Skeletal muscle satellite cell (primary cell): ENCODE data around the gene TP53TG5.

Source experiments
- H3K27me3 ChIP-seq: 2 replicates; pipeline ENCODE4 v1.7.0; 2013; ENCODE audit warnings: low read length; ENCODE audit not compliant: control insufficient read depth, insufficient read depth
- H3K36me3 ChIP-seq: 2 replicates; pipeline ENCODE4 v1.7.0; 2013; ENCODE audit warnings: mild to moderate bottlenecking, control low read depth, low read length; ENCODE audit not compliant: insufficient read depth
- H3K4me1 ChIP-seq: 2 replicates; pipeline ENCODE4 v1.7.0; 2013; ENCODE audit warnings: low read length; ENCODE audit not compliant: control insufficient read depth, insufficient read depth
- H3K4me2 ChIP-seq: 2 replicates; pipeline ENCODE4 v1.7.0; 2013; ENCODE audit warnings: mild to moderate bottlenecking, low read length
- H3K4me3 ChIP-seq: 2 replicates; pipeline ENCODE4 v1.7.0; 2013; ENCODE audit warnings: low read length
- H3K9ac ChIP-seq: 2 replicates; pipeline ENCODE4 v1.7.0; 2013; ENCODE audit warnings: mild to moderate bottlenecking, low read depth, low read length, moderate library complexity
- H3K9me3 ChIP-seq: replicated peaks from 2 replicates; pipeline ENCODE4 v1.7.0; 2013; ENCODE audit warnings: mild to moderate bottlenecking, control low read depth, low read length

The TP53TG5 gene

DNA sequence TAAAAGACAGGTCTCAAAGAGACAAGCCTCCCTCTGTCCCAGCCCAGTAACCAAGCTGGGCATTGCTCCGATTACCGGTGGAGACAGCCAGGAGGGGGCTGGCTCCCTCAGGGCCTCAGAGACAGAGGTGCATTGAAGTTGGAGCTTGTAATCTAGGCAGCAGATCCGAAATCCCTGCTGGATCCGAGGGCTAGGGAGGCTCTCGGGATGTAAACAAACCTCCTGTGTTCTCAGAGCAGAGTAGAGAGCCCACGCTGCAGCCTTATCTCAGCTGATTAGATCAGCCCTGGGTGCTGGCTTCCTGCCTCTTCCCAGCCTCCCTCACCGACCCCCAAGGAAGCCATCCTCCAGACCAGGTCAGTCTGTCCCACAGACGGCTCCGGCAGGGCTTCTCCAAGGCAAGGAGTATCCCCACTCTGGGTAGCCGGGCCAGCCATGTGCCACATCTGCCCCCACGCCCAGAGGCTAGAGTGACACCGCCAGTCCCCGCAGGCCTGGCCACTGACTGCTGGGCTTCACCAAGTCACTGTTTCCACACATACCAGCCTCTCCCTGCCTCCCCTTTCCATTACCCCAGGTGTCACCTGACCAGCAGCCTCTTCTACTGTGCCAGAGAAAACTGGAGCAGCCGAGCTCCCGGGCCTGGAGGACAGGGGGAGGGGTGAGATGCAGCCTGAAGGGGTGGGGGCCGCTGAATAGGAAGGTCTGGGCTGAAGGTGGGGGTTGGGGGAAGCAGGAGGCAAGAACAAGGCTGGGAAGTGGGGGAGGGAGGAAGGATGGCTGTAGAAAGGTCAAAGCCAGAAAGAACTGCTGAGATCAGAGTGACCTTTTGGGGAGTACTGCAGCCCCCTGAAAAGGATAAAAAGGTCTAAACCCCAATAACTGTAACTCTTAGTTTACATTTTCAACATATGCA lies 35.9 kb downstream of the TP53TG5 start:
- Histone ChIP-seq H3K9ac (peak overlapping the region; percentile 78), H3K36me3 (peaks cover 67% of the 10 kb centered on the region), H3K4me1 (peaks cover 89% of the 10 kb centered on the region), H3K27me3 (no peaks in the 10 kb centered on the region), H3K4me2 (peak overlapping the region; percentile 84), H3K4me3 (peak overlapping the region; percentile 92), H3K9me3 (no peaks in the 10 kb centered on the region)

GRCh38 chr20:45341579-45341938 lies 36.6 kb downstream of the TP53TG5 start:
- H3K9me3 ChIP-seq: no peaks in the 10 kb centered on the region
- no peaks in the 10 kb centered on the region for H3K27me3 ChIP-seq
- H3K36me3 ChIP-seq: peaks cover 67% of the 10 kb centered on the region
- H3K4me1 ChIP-seq: peaks cover 94% of the 10 kb centered on the region
- peak overlapping the region; percentile 92 for H3K4me3 ChIP-seq
- peak overlapping the region; percentile 78 for H3K9ac ChIP-seq
- H3K4me2 ChIP-seq: peak overlapping the region; percentile 84

GRCh38 chr20:45340951-45341350 lies 37.2 kb downstream of the TP53TG5 start:
- Histone ChIP-seq H3K27me3 (no peaks in the 10 kb centered on the region), H3K4me3 (no peak overlapping the region), H3K9ac (no peak overlapping the region), H3K9me3 (no peaks in the 10 kb centered on the region), H3K4me1 (peaks cover 94% of the 10 kb centered on the region), H3K36me3 (peaks cover 63% of the 10 kb centered on the region), H3K4me2 (no peak overlapping the region)

GRCh38 chr20:45340236-45340847 lies 37.8 kb downstream of the TP53TG5 start:
- Histone ChIP-seq H3K9ac (no peak overlapping the region), H3K36me3 (peaks cover 63% of the 10 kb centered on the region), H3K9me3 (no peaks in the 10 kb centered on the region), H3K4me3 (no peak overlapping the region), H3K4me1 (peaks cover 94% of the 10 kb centered on the region), H3K4me2 (no peak overlapping the region), H3K27me3 (no peaks in the 10 kb centered on the region)

GRCh38 chr20:45339799-45340198 lies 38.3 kb downstream of the TP53TG5 start:
- H3K36me3 ChIP-seq: peaks cover 66% of the 10 kb centered on the region
- H3K9me3 ChIP-seq: no peaks in the 10 kb centered on the region
- no peaks in the 10 kb centered on the region for H3K27me3 ChIP-seq
- peaks cover 91% of the 10 kb centered on the region for H3K4me1 ChIP-seq
- H3K4me3 ChIP-seq: no peak overlapping the region
- H3K4me2 ChIP-seq: no peak overlapping the region
- H3K9ac ChIP-seq: no peak overlapping the region

- H3K4me2 ChIP-seq: peak overlapping the region; percentile 47
- H3K4me1 ChIP-seq: peaks cover 84% of the 10 kb centered on the region
- H3K36me3 ChIP-seq: peaks cover 68% of the 10 kb centered on the region
- peak overlapping the region; percentile 5 for H3K4me3 ChIP-seq
- H3K9ac ChIP-seq: peak overlapping the region; percentile 66
- no peaks in the 10 kb centered on the region for H3K27me3 ChIP-seq
- H3K9me3 ChIP-seq: no peaks in the 10 kb centered on the region
Observed at GRCh38 chr20:45339084-45339483, 39.0 kb downstream of the TP53TG5 start.

- peak overlapping the region; percentile 66 for H3K9ac ChIP-seq
- H3K9me3 ChIP-seq: no peaks in the 10 kb centered on the region
- peaks cover 64% of the 10 kb centered on the region for H3K36me3 ChIP-seq
- peaks cover 77% of the 10 kb centered on the region for H3K4me1 ChIP-seq
- H3K4me2 ChIP-seq: peak overlapping the region; percentile 47
- no peaks in the 10 kb centered on the region for H3K27me3 ChIP-seq
- peak overlapping the region; percentile 34 for H3K4me3 ChIP-seq
Observed at GRCh38 chr20:45338121-45339030, 39.7 kb downstream of the TP53TG5 start.

GRCh38 chr20:45337367-45338120 lies 40.6 kb downstream of the TP53TG5 start:
- H3K36me3 ChIP-seq: peaks cover 63% of the 10 kb centered on the region
- H3K4me1 ChIP-seq: peaks cover 69% of the 10 kb centered on the region
- peak overlapping the region; percentile 67 for H3K4me2 ChIP-seq
- H3K9me3 ChIP-seq: no peaks in the 10 kb centered on the region
- H3K27me3 ChIP-seq: no peaks in the 10 kb centered on the region
- H3K9ac ChIP-seq: peak overlapping the region; percentile 79
- peak overlapping the region; percentile 34 for H3K4me3 ChIP-seq

DNA sequence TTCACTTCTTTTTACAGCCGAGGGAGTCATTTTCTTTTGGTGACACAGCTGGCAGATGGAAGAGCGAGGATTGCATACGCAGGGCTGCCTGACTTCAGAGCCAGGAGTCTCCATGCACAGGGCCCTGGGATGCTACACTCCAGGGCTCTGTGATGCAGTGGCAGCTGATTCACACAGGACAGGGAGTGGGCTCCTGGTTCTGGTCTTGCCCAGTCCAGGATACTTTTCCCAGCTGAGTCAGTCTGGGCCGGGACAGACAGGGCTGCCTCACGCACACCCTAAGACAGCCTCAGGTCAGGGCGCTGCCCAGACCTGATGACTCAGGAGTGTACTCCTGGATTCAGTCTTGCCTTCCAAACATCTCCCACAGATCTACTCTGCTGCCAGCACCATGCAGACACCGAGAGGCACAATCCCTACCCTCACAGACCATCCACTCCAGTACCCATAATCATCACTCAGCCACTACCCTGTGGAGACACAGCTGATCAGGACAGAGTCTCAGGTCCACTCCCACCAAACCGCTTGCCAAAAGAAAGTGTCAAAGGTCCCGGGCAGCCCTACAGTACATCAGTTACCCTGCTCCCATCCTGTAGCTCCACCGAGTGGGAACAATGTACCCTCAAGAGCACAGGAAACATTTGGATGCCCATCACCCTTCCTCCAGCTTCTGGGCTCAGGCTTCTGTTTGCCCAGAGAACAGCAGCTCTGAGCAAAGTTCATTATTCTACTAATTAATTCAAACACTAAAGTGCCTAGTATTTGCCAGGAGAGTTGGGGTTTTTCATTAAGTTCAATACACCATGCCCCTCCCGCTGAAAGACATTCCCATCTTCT lies 41.4 kb downstream of the TP53TG5 start:
- peak overlapping the region; percentile 79 for H3K9ac ChIP-seq
- H3K36me3 ChIP-seq: peaks cover 67% of the 10 kb centered on the region
- no peaks in the 10 kb centered on the region for H3K27me3 ChIP-seq
- no peaks in the 10 kb centered on the region for H3K9me3 ChIP-seq
- H3K4me3 ChIP-seq: peak overlapping the region; percentile 16
- H3K4me2 ChIP-seq: peak overlapping the region; percentile 67
- peaks cover 61% of the 10 kb centered on the region for H3K4me1 ChIP-seq

DNA sequence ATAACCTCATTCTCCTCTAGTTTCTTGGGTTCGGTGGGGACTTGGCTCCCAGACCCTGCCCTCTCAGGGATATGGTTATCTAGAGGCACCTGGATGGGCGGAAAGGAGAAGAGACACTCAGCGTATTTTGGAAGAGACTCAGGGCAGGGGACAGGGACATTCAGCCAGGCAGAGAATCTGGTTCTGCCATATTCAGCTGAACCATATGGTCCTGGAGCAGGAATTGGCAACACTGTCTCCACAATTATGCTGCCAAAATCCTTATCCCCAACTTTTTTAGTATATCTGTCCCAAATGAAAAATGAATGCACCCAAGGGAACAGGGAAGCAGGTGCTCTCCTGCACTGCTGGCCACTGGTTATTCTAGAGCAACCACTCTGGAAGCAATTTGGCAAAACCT lies 47.6 kb downstream of the TP53TG5 start:
- peaks cover 87% of the 10 kb centered on the region for H3K36me3 ChIP-seq
- H3K27me3 ChIP-seq: no peaks in the 10 kb centered on the region
- H3K9ac ChIP-seq: no peak overlapping the region
- H3K4me1 ChIP-seq: peaks cover 4% of the 10 kb centered on the region
- no peak overlapping the region for H3K4me3 ChIP-seq
- no peak overlapping the region for H3K4me2 ChIP-seq
- H3K9me3 ChIP-seq: no peaks in the 10 kb centered on the region
